SK-N-SH treated with all-trans-retinoic acid at 6 μM for 48 hours (cell line): ENCODE results near the gene OLFML2B.

Source experiments
- CSDC2 ChIP-seq: fragments of 250-450 bp; sonication (Bioruptor Pico); IDR thresholded peaks from 2 replicates; pipeline ENCODE4 v1.5.0; 2020; ENCODE audit warnings: mild to moderate bottlenecking, moderate library complexity
- PPARA ChIP-seq: fragments of 250-450 bp; sonication (Bioruptor Pico); IDR thresholded peaks from 2 replicates; pipeline ENCODE4 v1.5.0; 2020; ENCODE audit warnings: mild to moderate bottlenecking, borderline replicate concordance
- RARB ChIP-seq: fragments of 250-450 bp; sonication (Bioruptor Pico); IDR thresholded peaks from 2 replicates; pipeline ENCODE4 v1.8.0; 2021; ENCODE audit warnings: mild to moderate bottlenecking, moderate library complexity
- TF ChIP-seq, protein P1 (sequence below): fragments of 250-450 bp; sonication (Bioruptor Pico); IDR thresholded peaks from 2 replicates; pipeline ENCODE4 v1.8.0; 2020; ENCODE audit warnings: mild to moderate bottlenecking, moderate library complexity, borderline replicate concordance
- TF ChIP-seq, protein P2 (sequence below): fragments of 250-450 bp; sonication (Bioruptor Pico); IDR thresholded peaks from 2 replicates; pipeline ENCODE4 v1.5.1; 2020; ENCODE audit warnings: low read depth, mild to moderate bottlenecking, moderate library complexity

DNA sequence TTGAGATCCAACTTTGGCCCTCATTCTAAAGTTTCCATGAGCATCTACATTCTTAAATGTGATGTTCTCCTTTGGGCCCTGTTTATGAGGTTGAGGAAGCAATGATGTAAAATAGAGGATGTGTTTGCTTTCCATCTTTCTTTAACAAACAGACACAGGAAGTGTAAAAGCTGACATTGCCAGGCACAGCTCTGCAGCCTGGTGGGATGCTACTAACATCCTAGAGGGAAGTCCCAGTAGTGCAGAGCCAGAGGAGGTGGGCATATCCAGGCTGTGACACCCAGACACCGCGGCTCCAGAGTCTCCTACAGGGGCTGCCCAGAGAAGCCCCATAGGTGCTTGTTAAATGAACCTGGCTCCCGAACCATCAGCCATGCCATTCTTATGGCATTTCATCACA lies 16.2 kb downstream of the OLFML2B start:
- TF ChIP-seq, protein P1, sequence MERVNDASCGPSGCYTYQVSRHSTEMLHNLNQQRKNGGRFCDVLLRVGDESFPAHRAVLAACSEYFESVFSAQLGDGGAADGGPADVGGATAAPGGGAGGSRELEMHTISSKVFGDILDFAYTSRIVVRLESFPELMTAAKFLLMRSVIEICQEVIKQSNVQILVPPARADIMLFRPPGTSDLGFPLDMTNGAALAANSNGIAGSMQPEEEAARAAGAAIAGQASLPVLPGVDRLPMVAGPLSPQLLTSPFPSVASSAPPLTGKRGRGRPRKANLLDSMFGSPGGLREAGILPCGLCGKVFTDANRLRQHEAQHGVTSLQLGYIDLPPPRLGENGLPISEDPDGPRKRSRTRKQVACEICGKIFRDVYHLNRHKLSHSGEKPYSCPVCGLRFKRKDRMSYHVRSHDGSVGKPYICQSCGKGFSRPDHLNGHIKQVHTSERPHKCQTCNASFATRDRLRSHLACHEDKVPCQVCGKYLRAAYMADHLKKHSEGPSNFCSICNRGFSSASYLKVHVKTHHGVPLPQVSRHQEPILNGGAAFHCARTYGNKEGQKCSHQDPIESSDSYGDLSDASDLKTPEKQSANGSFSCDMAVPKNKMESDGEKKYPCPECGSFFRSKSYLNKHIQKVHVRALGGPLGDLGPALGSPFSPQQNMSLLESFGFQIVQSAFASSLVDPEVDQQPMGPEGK (CRISPR knock-in tag): no peak
- no peak for TF ChIP-seq PPARA (CRISPR knock-in tag)
- no peak for TF ChIP-seq RARB (CRISPR knock-in tag)
- TF ChIP-seq, protein P2, sequence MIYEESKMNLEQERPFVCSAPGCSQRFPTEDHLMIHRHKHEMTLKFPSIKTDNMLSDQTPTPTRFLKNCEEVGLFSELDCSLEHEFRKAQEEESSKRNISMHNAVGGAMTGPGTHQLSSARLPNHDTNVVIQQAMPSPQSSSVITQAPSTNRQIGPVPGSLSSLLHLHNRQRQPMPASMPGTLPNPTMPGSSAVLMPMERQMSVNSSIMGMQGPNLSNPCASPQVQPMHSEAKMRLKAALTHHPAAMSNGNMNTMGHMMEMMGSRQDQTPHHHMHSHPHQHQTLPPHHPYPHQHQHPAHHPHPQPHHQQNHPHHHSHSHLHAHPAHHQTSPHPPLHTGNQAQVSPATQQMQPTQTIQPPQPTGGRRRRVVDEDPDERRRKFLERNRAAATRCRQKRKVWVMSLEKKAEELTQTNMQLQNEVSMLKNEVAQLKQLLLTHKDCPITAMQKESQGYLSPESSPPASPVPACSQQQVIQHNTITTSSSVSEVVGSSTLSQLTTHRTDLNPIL (CRISPR knock-in tag): no peak
- no peak for TF ChIP-seq CSDC2 (CRISPR knock-in tag)
